LNCAP (cell line): ENCODE measurements around the gene TTC39B.

Source experiments
- TF ChIP-seq, protein P1 (sequence below): fragments of 450-650 bp; IDR thresholded peaks from 2 replicates; pipeline ENCODE4 v1.5.1; 2017; ENCODE audit warnings: mild to moderate bottlenecking

Gene TTC39B

DNA sequence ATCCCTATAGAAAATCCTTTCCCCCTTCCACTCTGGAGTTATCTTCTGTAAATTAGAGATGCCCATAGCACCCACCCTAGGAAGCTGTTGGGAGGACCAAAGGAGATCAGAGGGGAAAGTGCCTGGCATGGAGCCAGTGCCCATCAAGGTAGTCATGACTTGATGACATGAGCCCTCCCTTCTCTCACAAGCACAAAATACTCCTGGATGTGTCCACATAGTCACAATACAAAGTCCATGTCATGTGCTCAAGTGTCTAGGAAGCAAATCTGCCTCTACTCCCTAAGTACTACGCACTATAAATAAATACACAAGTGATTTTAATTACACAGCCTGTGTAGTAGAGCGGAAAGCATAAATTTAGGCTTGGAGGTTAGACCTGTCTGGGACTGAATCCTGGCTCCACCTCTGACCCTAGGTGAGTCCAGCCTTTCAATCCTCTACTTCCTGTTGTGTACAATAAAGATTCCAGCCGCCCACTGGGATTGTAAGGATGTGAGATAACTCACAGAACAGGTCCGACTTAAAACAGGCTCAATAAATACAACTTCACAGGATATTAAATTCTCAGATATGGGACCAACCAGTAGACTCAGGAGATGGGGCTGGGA is 30.6 kb downstream of the TTC39B start:
- TF ChIP-seq, protein P1, sequence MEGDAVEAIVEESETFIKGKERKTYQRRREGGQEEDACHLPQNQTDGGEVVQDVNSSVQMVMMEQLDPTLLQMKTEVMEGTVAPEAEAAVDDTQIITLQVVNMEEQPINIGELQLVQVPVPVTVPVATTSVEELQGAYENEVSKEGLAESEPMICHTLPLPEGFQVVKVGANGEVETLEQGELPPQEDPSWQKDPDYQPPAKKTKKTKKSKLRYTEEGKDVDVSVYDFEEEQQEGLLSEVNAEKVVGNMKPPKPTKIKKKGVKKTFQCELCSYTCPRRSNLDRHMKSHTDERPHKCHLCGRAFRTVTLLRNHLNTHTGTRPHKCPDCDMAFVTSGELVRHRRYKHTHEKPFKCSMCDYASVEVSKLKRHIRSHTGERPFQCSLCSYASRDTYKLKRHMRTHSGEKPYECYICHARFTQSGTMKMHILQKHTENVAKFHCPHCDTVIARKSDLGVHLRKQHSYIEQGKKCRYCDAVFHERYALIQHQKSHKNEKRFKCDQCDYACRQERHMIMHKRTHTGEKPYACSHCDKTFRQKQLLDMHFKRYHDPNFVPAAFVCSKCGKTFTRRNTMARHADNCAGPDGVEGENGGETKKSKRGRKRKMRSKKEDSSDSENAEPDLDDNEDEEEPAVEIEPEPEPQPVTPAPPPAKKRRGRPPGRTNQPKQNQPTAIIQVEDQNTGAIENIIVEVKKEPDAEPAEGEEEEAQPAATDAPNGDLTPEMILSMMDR = no peak

DNA sequence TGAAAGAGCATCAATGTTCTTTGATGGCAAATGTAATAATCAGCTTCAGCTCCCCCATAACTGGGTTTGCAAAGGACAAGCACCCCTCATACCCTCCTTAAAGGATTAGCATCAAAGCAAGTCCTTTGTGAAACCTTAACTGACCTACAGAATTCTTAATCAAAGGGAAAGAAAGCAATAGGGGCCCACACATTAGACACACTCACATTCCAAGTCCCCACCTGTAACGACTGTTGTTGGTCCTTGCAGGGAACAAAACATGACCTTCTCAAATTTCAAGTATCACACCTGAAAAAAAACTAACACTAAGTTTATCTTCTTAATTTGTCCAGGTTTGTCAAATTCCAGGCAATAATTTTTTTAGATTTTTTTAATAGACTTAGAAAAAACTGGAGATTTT is 32.6 kb downstream of the TTC39B start:
- TF ChIP-seq, protein P1 = no peak

DNA sequence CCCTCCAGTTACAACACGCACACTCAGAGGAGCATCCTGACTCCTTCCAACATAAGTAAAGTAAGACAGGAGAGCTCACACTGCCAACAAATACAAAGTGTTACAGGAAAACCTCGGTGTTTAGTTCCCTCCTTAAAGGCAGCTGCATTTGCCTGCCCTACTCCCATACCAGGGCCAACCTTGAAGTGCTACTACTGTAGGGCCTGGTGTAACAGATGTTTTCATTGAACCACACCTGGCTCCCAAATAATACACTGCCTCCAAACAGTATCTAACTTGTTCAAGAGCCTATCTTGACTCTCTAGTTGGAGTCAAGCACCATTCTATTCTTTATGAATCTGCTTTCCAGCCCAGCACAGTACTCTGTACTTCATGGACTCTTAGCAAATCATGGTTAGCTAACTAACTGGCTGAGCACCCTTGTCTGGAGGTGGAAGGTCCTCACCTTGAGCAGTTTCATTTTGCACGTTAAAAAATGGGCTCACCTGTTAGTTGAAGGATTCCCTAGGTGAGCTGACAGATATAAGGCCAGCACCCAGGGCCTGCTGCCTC is 34.6 kb downstream of the TTC39B start:
- TF ChIP-seq, protein P1 = no peak

DNA sequence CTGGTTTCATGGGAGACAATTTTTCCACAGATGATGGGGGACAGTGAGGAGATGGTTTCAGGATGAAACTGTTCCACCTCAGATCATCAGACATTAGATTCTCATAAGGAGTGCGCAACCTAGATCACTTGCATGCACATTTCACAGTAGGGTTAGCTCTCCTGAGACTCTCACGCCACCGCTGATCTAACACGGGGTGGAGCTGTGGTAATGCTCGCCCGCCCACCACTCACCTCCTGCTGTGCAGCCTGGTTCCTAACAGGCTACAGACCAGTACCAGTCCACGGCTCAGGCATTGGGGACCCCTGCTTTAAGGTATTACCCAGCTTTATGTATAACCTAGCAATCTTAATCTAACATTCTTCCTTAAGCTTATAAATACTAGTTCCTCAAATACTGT is 35.6 kb downstream of the TTC39B start:
- TF ChIP-seq, protein P1 = no peak

DNA sequence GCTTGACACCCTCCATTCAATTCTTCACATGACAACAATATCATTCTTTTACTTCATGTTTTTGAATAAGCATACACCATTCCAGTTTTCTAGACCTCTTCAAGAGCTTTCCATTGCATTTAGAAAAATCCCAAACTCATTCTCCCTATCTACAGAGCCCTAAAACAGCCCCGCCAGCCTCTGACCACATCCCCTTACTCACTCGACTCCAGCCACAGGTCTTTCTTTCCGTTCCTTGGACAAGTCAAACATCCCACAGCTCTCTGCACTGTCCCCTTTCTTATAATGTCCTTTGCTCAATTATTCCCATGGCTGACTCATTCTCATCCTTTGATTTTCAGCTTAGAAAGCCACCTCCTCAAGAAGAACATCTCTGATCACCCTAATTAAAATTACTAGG is 38.2 kb downstream of the TTC39B start:
- TF ChIP-seq, protein P1 = no peak

DNA sequence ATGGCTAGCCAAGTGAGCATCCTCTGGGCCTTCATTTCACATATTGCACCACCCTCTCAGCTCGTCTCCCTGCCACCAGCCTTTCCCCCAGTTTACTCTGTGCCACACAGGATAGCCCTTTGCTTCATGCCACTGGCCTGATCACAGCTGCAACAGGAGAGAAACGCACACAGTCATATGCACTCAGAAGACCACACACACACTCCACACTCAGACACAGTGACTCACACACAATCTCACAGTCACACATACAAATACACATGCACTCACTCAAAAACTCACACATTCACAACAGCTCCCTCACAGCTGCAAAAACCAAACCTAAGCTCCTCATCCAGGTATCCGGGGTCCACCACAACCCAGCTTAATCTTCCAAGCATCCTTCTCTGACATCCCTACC is 38.7 kb downstream of the TTC39B start:
- TF ChIP-seq, protein P1 = no peak

DNA sequence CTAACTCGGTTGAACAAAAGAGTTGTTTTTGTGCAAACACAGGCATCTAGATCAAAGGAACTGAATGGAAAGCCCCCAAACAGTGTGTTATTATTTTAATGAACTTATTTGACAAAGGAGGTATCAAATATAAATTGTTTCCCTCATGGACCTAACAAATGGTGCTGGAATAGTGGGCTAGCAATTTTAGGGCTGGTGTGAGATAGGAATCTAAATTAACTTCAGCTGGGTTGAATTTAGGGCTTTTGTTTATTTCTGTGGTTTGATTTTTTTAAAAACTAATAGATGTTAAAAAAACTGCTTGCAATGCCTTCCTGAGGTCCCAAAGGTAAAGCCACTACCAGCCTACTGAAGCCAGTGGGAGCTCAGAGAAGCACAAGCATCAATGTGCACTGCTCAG is 42.1 kb downstream of the TTC39B start:
- TF ChIP-seq, protein P1 = no peak

DNA sequence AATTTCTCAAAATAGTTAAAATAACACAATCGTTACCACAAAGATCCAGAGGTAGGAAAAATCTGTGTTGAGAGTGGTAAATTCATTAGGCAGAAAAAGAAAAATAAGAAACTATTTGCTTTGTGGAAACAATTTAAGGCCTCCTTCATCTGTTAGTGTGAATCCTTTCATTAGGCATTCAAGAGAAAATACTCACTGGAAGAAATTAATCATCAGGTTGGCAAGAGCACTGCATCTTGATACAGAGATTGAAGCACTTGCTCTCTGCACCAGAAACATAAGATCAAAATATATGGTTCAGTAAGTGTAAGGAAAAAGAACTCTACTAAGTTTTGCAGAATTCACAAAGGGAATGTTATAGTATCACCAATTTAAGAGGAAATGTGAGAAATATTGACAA is 44.4 kb downstream of the TTC39B start:
- TF ChIP-seq, protein P1 = no peak
